ENCODE measurements around the gene MBTD1. TPM values are rescaled to one million over a fixed set of nuclear protein-coding genes. Genes with fewer than 3 reads are reported as not detected.

Gene MBTD1
- total RNA-seq, 4 donors from 2014 or later, result 4.6 to 9.8 (median 7.6) TPM

DNA sequence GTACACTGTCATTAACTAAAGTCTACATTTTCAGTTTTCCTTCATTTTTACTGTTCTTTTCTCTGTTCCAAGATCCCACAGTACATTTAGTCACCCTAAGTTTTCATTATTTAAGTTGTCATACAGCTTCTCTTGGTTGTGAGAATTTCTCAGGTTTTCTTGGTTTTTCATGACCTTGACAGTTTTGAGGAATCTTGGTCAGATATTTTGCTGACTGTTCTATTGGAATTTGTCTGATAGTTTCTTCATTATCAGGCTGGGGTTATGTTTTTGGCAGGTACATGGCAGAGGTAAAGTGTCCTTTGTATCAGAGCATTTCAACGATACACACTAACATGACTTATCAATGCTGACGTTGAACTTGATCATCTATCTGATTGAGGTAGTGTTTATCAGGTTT, 19.6 kb downstream of the MBTD1 start:
- in situ Hi-C loops (cut with MboI; ENCODE audit: low sequenced_read_pairs in 4 of 4), result no loop called here
- DNase-seq (no peak), ATAC-seq (no peak)
- Histone ChIP-seq H3K36me3 (no peaks in the 10 kb centered on the region), H3K4me3 (no peak overlapping the region), H3K27ac (no peak overlapping the region), H3K27me3 (no peaks in the 10 kb centered on the region), H3K9me3 (no peaks in the 10 kb centered on the region), H3K4me1 (no peaks in the 10 kb centered on the region)
- no peak for TF ChIP-seq POLR2A (IDR thresholded peaks at IDR 0.05)
- intact Hi-C loops (cut with DNase I; ENCODE audit: low total_unique reads), result no loop called here

DNA sequence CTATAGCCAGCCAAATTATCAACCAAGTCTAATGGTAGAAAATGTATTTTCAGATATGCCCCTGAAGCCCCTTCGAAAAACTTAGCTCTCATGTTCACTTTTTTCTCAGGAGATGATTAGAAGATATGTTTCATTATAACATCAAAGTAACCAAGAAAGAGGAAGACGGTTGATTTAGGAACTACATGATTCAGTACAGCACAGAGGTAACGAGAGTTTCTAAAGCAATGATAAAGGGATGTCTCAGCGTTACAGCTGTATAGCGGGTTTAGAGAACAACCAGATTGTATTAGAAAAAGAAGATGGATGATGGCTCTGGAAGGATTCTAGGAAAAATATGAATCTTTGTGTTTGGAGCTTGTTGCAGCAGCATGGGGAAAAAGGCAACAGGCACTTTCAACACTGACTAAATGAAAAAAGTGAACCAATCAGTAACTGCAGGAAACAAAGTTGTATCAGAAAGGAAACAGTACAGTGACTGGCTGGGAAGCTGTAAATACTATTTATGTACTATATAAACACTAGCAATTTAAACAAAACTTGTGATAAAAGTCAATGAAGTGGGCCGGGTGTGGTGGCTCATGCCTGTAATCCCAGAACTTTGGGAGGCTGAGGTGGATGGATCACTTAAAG, 21.5 kb downstream of the MBTD1 start:
- H3K4me1 ChIP-seq, result no peaks in the 10 kb centered on the region
- ATAC-seq (no peak), DNase-seq (no peak)
- no peaks in the 10 kb centered on the region for H3K27me3 ChIP-seq
- TF ChIP-seq, protein P1, sequence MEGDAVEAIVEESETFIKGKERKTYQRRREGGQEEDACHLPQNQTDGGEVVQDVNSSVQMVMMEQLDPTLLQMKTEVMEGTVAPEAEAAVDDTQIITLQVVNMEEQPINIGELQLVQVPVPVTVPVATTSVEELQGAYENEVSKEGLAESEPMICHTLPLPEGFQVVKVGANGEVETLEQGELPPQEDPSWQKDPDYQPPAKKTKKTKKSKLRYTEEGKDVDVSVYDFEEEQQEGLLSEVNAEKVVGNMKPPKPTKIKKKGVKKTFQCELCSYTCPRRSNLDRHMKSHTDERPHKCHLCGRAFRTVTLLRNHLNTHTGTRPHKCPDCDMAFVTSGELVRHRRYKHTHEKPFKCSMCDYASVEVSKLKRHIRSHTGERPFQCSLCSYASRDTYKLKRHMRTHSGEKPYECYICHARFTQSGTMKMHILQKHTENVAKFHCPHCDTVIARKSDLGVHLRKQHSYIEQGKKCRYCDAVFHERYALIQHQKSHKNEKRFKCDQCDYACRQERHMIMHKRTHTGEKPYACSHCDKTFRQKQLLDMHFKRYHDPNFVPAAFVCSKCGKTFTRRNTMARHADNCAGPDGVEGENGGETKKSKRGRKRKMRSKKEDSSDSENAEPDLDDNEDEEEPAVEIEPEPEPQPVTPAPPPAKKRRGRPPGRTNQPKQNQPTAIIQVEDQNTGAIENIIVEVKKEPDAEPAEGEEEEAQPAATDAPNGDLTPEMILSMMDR (IDR thresholded peaks at IDR 0.05 in 4 of 5, conservative IDR thresholded peaks at IDR 0.05 in 1 of 5), result no peak
- TF ChIP-seq POLR2A (IDR thresholded peaks at IDR 0.05), result no peak
- no peaks in the 10 kb centered on the region for H3K9me3 ChIP-seq
- in situ Hi-C loops (cut with MboI; ENCODE audit: low sequenced_read_pairs in 4 of 4), result no loop called here
- no peaks in the 10 kb centered on the region for H3K36me3 ChIP-seq
- no peak overlapping the region for H3K4me3 ChIP-seq
- intact Hi-C loops (cut with DNase I; ENCODE audit: low total_unique reads), result no loop called here
- H3K27ac ChIP-seq, result no peak overlapping the region

DNA sequence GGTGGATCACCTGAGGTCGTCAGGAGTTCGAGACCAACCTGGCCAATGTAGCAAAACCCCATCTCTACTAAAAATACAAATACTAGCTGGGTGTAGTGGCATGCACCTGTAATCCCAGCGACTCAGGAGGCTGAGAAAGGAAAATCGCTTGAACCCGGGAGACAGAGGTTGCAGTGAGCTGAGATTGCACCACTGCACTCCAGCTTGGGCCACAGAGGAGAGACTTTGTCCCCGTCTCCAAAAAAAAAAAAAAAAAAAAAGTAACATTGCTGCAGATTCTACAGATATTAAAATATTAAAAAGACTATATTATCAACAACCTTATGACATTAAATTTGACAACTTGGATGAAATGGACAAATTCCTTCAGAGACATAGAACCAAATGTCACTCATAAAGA, 25.7 kb downstream of the MBTD1 start:
- Histone ChIP-seq H3K27me3 (no peaks in the 10 kb centered on the region), H3K9me3 (no peaks in the 10 kb centered on the region), H3K27ac (no peak overlapping the region), H3K36me3 (no peaks in the 10 kb centered on the region), H3K4me1 (no peaks in the 10 kb centered on the region), H3K4me3 (no peak overlapping the region)
- ATAC-seq, result no peak
- TF ChIP-seq, protein P1 (IDR thresholded peaks at IDR 0.05 in 4 of 5, conservative IDR thresholded peaks at IDR 0.05 in 1 of 5), result no peak
- TF ChIP-seq POLR2A (IDR thresholded peaks at IDR 0.05), result no peak
- intact Hi-C loops (cut with DNase I; ENCODE audit: low total_unique reads), result no loop called here
- in situ Hi-C loops (cut with MboI; ENCODE audit: low sequenced_read_pairs in 4 of 4), result no loop called here
- no peak for DNase-seq

DNA sequence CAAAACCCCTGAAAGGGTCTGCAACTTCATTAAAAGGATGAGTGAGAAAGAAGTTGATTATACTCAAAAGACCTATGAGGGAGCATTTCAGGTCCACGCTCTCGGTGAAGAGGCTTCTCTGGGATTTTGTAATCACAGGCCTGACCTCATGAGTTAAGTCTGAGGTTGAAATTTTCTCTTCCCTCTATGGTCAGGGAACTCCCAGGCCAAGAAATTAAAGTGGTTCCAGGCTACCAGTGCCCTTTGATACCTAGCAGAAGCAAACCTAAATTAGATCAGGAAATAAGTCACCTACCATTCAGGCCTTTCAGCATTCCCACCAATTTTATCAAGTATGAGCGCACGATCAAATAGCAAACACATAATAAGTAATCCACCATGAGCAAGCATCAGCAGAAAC, 27.9 kb downstream of the MBTD1 start:
- in situ Hi-C loops (cut with MboI; ENCODE audit: low sequenced_read_pairs in 4 of 4) (no loop called here), intact Hi-C loops (cut with DNase I; ENCODE audit: low total_unique reads) (no loop called here)
- H3K27me3 ChIP-seq, result no peaks in the 10 kb centered on the region
- ATAC-seq (no peak), DNase-seq (no peak)
- no peak overlapping the region for H3K4me3 ChIP-seq
- no peaks in the 10 kb centered on the region for H3K9me3 ChIP-seq
- no peaks in the 10 kb centered on the region for H3K4me1 ChIP-seq
- H3K36me3 ChIP-seq, result no peaks in the 10 kb centered on the region
- no peak overlapping the region for H3K27ac ChIP-seq
- TF ChIP-seq, protein P1 (IDR thresholded peaks at IDR 0.05 in 4 of 5, conservative IDR thresholded peaks at IDR 0.05 in 1 of 5), result no peak
- no peak for TF ChIP-seq POLR2A (IDR thresholded peaks at IDR 0.05)

DNA sequence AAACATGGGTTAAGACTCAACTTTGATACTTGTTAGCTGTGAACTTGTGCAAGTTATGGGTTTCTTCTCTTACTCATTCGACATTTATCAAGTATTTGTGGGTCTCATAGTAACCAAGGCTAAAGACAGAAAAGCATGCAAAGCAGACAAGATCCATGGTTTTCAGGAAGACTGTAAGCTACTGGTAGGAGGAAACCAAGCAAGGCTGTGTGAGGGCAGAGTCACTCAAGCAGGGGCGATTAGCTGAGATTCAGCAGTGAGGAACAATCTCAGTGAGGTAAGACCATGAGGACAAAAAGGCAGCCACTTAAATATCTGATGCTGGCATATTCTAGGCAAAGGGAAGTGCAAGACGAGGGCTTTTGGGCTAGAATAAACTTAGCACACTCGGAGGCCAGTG, 29.5 kb downstream of the MBTD1 start:
- H3K4me3 ChIP-seq, result no peak overlapping the region
- H3K27me3 ChIP-seq, result no peaks in the 10 kb centered on the region
- no peak overlapping the region for H3K27ac ChIP-seq
- no peaks in the 10 kb centered on the region for H3K4me1 ChIP-seq
- H3K36me3 ChIP-seq, result no peaks in the 10 kb centered on the region
- in situ Hi-C loops (cut with MboI; ENCODE audit: low sequenced_read_pairs in 4 of 4), result no loop called here
- DNase-seq, result no peak
- ATAC-seq, result no peak
- no peaks in the 10 kb centered on the region for H3K9me3 ChIP-seq
- intact Hi-C loops (cut with DNase I; ENCODE audit: low total_unique reads), result no loop called here
- no peak for TF ChIP-seq POLR2A (IDR thresholded peaks at IDR 0.05)

DNA sequence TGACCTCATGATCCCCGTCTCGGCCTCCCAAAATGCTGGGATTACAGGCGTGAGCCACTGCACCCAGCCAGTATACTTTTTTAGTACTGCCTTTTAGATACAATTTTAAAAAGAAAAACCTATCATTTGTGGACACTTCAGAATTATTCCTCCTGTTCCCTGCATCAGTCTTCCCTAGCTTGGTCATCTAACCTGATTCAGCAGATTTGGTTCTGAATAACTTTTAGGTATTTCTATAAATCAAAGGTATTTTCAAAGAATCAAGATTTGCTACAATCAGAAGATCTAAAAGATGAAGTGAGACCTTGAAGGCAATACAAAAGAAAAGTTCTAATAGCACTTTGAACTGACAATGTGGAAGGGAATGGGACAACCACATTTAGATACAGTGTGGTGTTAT, 30.0 kb downstream of the MBTD1 start:
- ATAC-seq, result no peak
- DNase-seq, result no peak
- Histone ChIP-seq H3K4me1 (no peaks in the 10 kb centered on the region), H3K27me3 (no peaks in the 10 kb centered on the region), H3K4me3 (no peak overlapping the region), H3K9me3 (no peaks in the 10 kb centered on the region), H3K36me3 (peaks cover 0 to 1% of the 10 kb centered on the region in 2 donors), H3K27ac (no peak overlapping the region)
- intact Hi-C loops (cut with DNase I; ENCODE audit: low total_unique reads), result no loop called here
- TF ChIP-seq, protein P1 (IDR thresholded peaks at IDR 0.05 in 4 of 5, conservative IDR thresholded peaks at IDR 0.05 in 1 of 5), result no peak
- no peak for TF ChIP-seq POLR2A (IDR thresholded peaks at IDR 0.05)
- in situ Hi-C loops (cut with MboI; ENCODE audit: low sequenced_read_pairs in 4 of 4), result no loop called here

Measured in gastrocnemius medialis (tissue), 4 donors.